HG03045 (cell line): ENCODE measurements around the gene PRXL2A.
A peak's percentile ranks its signal among the peaks of the same experiment; 100 is the strongest.
"Not testable (repeated sequence)": the region's sequence is repeated elsewhere in the genome, so short reads cannot be mapped to it uniquely, and the experiment has no call there.

Experiments
- ATAC-seq: cut with Tn5 transposase; IDR thresholded peaks from one replicate; pipeline ENCODE4 v1.9.1; 2021; ENCODE audit warnings: mild to moderate bottlenecking, moderate library complexity; ENCODE audit not compliant: unreplicated experiment

The PRXL2A gene

GRCh38 chr10:80408242-80409101 lies at the start of gene PRXL2A:
PRXL2A (plus strand) TSS chr10:80408551; CDS start chr10:80420468, 11,917 bp downstream.
- ATAC-seq, result peak; percentile 98

GRCh38 chr10:80358925-80359324 lies 49.4 kb upstream of the PRXL2A start:
- ATAC-seq, result not testable (repeated sequence)

GRCh38 chr10:80359644-80360043 lies 48.7 kb upstream of the PRXL2A start:
- ATAC-seq, result no peak

- no peak for ATAC-seq
Measured at GRCh38 chr10:80365510-80365909, 42.8 kb upstream of the PRXL2A start.

- ATAC-seq, result no peak
Measured at GRCh38 chr10:80371467-80371866, 36.9 kb upstream of the PRXL2A start.

GRCh38 chr10:80372675-80373074 lies 35.7 kb upstream of the PRXL2A start:
- no peak for ATAC-seq

GRCh38 chr10:80373502-80373901 lies 34.8 kb upstream of the PRXL2A start:
- ATAC-seq, result no peak

GRCh38 chr10:80379701-80380100 lies 28.6 kb upstream of the PRXL2A start:
- ATAC-seq, result no peak

- ATAC-seq, result no peak
Measured at GRCh38 chr10:80380185-80380584, 28.2 kb upstream of the PRXL2A start.

GRCh38 chr10:80382989-80383388 lies 25.4 kb upstream of the PRXL2A start:
- no peak for ATAC-seq

- no peak for ATAC-seq
Measured at GRCh38 chr10:80390740-80391139, 17.6 kb upstream of the PRXL2A start.

GRCh38 chr10:80392250-80392649 lies 16.1 kb upstream of the PRXL2A start:
- no peak for ATAC-seq

GRCh38 chr10:80394358-80394916 lies 13.9 kb upstream of the PRXL2A start:
- ATAC-seq, result no peak

GRCh38 chr10:80397014-80397413 lies 11.3 kb upstream of the PRXL2A start:
- ATAC-seq, result no peak

- ATAC-seq, result no peak
Measured at GRCh38 chr10:80400136-80400804, 8.1 kb upstream of the PRXL2A start.

GRCh38 chr10:80405035-80405434 lies 3.3 kb upstream of the PRXL2A start:
- no peak for ATAC-seq

- ATAC-seq, result no peak
Measured at GRCh38 chr10:80405626-80406025, 2.7 kb upstream of the PRXL2A start.

- ATAC-seq, result no peak
Measured at GRCh38 chr10:80406204-80406603, 2.1 kb upstream of the PRXL2A start.

GRCh38 chr10:80407812-80408241 lies 524 bp upstream of the PRXL2A start:
- peak; percentile 19 for ATAC-seq

GRCh38 chr10:80409121-80409520 lies 770 bp downstream of the PRXL2A start:
- ATAC-seq, result no peak

- ATAC-seq, result no peak
Measured at GRCh38 chr10:80410122-80410521, 1.8 kb downstream of the PRXL2A start.
